CD14-positive monocyte (primary cell): Measurements from ENCODE around the gene C6orf163. TPM values are rescaled to one million over a fixed set of nuclear protein-coding genes. Genes with fewer than 3 reads are reported as not detected.

Experiments
- DNase-seq, 3 donors: peaks; one replicate each; pipeline ENCODE4 v3.0.0-alpha.2; 2011 to 2022
- H2AFZ ChIP-seq: 2 replicates; pipeline ENCODE4 v1.6.0; 2012; ENCODE audit warnings: mild to moderate bottlenecking, low read depth, low read length, inconsistent platforms; ENCODE audit not compliant: insufficient read depth, poor library complexity, severe bottlenecking
- H3K27ac ChIP-seq, 2 donors: 1 replicate in 1 of 2; 2 replicates in 1 of 2; pipeline ENCODE4 v1.5.1; 2012 to 2013; ENCODE audit warnings: low read length in 2 of 2, control low read depth in 1 of 2, inconsistent platforms in 1 of 2, low read depth in 1 of 2, mild to moderate bottlenecking in 1 of 2
- H3K27me3 ChIP-seq, 2 donors: one replicate each; pipeline versions ENCODE4 v1.6.0 to v1.6.1; 2011 to 2013; ENCODE audit warnings: low read length in 2 of 2; ENCODE audit not compliant: control insufficient read depth in 2 of 2, insufficient read depth in 2 of 2
- H3K36me3 ChIP-seq, 2 donors: replicated peaks in 1 of 2; 1 replicate in 1 of 2; 2 replicates in 1 of 2; pipeline versions ENCODE4 v1.5.1 to v1.6.1; 2012 to 2013; ENCODE audit warnings: low read length in 2 of 2, control low read depth in 1 of 2, inconsistent platforms in 1 of 2, mild to moderate bottlenecking in 1 of 2; ENCODE audit not compliant: insufficient read depth in 2 of 2, control insufficient read depth in 1 of 2
- H3K4me1 ChIP-seq, 2 donors: 1 replicate in 1 of 2; 2 replicates in 1 of 2; pipeline versions ENCODE4 v1.5.1 to v1.6.1; 2012 to 2013; ENCODE audit warnings: low read length in 2 of 2, control low read depth in 1 of 2, inconsistent platforms in 1 of 2, mild to moderate bottlenecking in 1 of 2, moderate library complexity in 1 of 2; ENCODE audit not compliant: insufficient read depth in 2 of 2, control insufficient read depth in 1 of 2
- H3K4me2 ChIP-seq: replicated peaks from 2 replicates; pipeline ENCODE3; 2012; ENCODE audit warnings: low read length, moderate library complexity, mild to moderate bottlenecking; ENCODE audit not compliant: poor library complexity, severe bottlenecking; ENCODE audit errors: extremely low read depth
- H3K4me3 ChIP-seq, 3 experiments: fragments of 200-600 bp in 1 of 3; sonication (generic) in 1 of 3; replicated peaks in 1 of 3; 1 replicate in 2 of 3; 2 replicates in 1 of 3; pipeline ENCODE4 v1.5.1; 2011 to 2013; ENCODE audit warnings: low read length in 3 of 3, mild to moderate bottlenecking in 3 of 3, control low read depth in 2 of 3, low read depth in 2 of 3, inconsistent platforms in 1 of 3, moderate library complexity in 1 of 3
- H3K79me2 ChIP-seq: 2 replicates; pipeline ENCODE4 v1.6.0; 2012; ENCODE audit warnings: mild to moderate bottlenecking, control low read depth, inconsistent platforms, low read length, moderate library complexity; ENCODE audit not compliant: insufficient read depth
- H3K9ac ChIP-seq: 2 replicates; pipeline ENCODE4 v1.6.0; 2017; ENCODE audit warnings: low read length, mild to moderate bottlenecking; ENCODE audit not compliant: insufficient read depth, poor library complexity, severe bottlenecking
- H3K9me3 ChIP-seq, 2 donors: replicated peaks in 1 of 2; 1 replicate in 1 of 2; 2 replicates in 1 of 2; pipeline versions ENCODE4 v1.5.1 to v1.6.1; 2012 to 2013; ENCODE audit warnings: low read length in 2 of 2, control low read depth in 1 of 2; ENCODE audit not compliant: control insufficient read depth in 1 of 2, insufficient read depth in 1 of 2
- H4K20me1 ChIP-seq: 2 replicates; pipeline ENCODE4 v1.6.0; 2012; ENCODE audit warnings: mild to moderate bottlenecking, low read length, control low read depth, moderate library complexity; ENCODE audit not compliant: insufficient read depth
- H3K27ac Mint-ChIP-seq, 7 donors: one replicate each; pipeline ENCODE4 v1.8.0; 2020; ENCODE audit warnings: mild to moderate bottlenecking in 7 of 7, mixed read lengths in 7 of 7, moderate library complexity in 6 of 7, inconsistent platforms in 2 of 7
- H3K27me3 Mint-ChIP-seq, 3 donors: one replicate each; pipeline ENCODE4 v1.8.0; 2021 to 2022; ENCODE audit warnings: low read depth in 3 of 3, mild to moderate bottlenecking in 3 of 3, mixed read lengths in 3 of 3, moderate library complexity in 3 of 3, inconsistent platforms in 1 of 3
- H3K36me3 Mint-ChIP-seq, 2 donors: one replicate each; pipeline ENCODE4 v1.8.0; 2020; ENCODE audit warnings: mixed read lengths in 2 of 2, inconsistent platforms in 1 of 2, mild to moderate bottlenecking in 1 of 2
- H3K4me1 Mint-ChIP-seq: one replicate; pipeline ENCODE4 v1.8.0; 2020; ENCODE audit warnings: mild to moderate bottlenecking, mixed read lengths
- H3K4me3 Mint-ChIP-seq, 2 donors: one replicate each; pipeline ENCODE4 v1.8.0; 2020; ENCODE audit warnings: mild to moderate bottlenecking in 2 of 2, mixed read lengths in 2 of 2, moderate library complexity in 1 of 2
- H3K9me3 Mint-ChIP-seq, 7 donors: one replicate each; pipeline ENCODE4 v1.8.0; 2020 to 2022; ENCODE audit warnings: mixed read lengths in 7 of 7, mild to moderate bottlenecking in 6 of 7, moderate library complexity in 6 of 7, inconsistent platforms in 2 of 7
- WGBS: methylation state at CpG from one replicate; pipeline ENCODE4 v1.1.5; 2013; ENCODE audit warnings: missing lambda C conversion rate; ENCODE audit not compliant: insufficient coverage; 5-methylcytosine and 5-hydroxymethylcytosine counted together
- intact Hi-C, 2 donors: fragments of 100-400 bp; cut with micrococcal nuclease; formaldehyde crosslinking; loops; one replicate each; pipeline versions ENCODE4 v1.15.0 to v1.15.1; 2023
- polyA plus RNA-seq, 3 donors: library from polyadenylated mRNA; depleted of rRNA in 1 of 3; unstranded in 2 of 3; stranded (reverse) in 1 of 3; fragments of 300-500 nt in 2 of 3; fragments of >200 nt in 1 of 3; fragmentation: Illumina TruSeq in 2 of 3; gene quantifications; 1 replicate in 2 of 3; 2 replicates in 1 of 3; pipeline ENCODE4 v1.2.3, GENCODE V29; 2012 to 2021
- TF ChIP-seq, protein P1 (sequence below): fragments of 200-600 bp; IDR thresholded peaks from one replicate; pipeline ENCODE4 v1.8.0; 2022; ENCODE audit warnings: antibody characterized with exemption, mild to moderate bottlenecking

Gene C6orf163
- polyA plus RNA-seq, 3 donors = 0.26 to 0.27 TPM; not detected in 1

DNA sequence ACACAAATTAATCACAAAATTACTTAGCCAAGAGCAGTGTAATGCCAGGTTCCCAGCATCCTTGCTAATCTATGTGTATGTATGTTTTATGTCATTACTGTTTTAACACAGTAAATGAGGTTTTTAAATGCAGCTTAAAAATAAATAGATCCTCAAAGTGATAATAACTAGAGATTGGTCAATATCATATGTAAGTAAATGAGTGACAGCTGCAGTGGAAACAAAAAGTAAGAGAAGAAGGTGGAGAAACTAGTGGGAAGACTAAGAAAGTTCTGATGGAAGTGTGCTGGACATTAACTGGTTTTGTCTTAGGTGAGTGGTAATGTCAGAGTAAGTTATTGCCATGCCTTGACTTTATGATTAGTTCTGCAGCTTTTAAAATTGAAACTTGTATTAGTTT, 13.7 kb upstream of the C6orf163 start:
- no peaks in the 10 kb centered on the region for H3K79me2 ChIP-seq
- no peak overlapping the region for H3K9ac ChIP-seq
- Mint-ChIP-seq H3K9me3 (peaks cover 3 to 10% (median 9%) of the 10 kb centered on the region in 7 donors), H3K36me3 (peaks cover 0 to 10% of the 10 kb centered on the region in 2 donors), H3K4me1 (peaks cover 10% of the 10 kb centered on the region), H3K27me3 (no peaks in the 10 kb centered on the region), H3K27ac (no peak overlapping the region), H3K4me3 (no peak overlapping the region)
- H4K20me1 ChIP-seq = no peaks in the 10 kb centered on the region
- H2AFZ ChIP-seq = no peak overlapping the region
- no peaks in the 10 kb centered on the region for H3K4me1 ChIP-seq
- TF ChIP-seq, protein P1, sequence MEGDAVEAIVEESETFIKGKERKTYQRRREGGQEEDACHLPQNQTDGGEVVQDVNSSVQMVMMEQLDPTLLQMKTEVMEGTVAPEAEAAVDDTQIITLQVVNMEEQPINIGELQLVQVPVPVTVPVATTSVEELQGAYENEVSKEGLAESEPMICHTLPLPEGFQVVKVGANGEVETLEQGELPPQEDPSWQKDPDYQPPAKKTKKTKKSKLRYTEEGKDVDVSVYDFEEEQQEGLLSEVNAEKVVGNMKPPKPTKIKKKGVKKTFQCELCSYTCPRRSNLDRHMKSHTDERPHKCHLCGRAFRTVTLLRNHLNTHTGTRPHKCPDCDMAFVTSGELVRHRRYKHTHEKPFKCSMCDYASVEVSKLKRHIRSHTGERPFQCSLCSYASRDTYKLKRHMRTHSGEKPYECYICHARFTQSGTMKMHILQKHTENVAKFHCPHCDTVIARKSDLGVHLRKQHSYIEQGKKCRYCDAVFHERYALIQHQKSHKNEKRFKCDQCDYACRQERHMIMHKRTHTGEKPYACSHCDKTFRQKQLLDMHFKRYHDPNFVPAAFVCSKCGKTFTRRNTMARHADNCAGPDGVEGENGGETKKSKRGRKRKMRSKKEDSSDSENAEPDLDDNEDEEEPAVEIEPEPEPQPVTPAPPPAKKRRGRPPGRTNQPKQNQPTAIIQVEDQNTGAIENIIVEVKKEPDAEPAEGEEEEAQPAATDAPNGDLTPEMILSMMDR = no peak
- H3K36me3 ChIP-seq = no peaks in the 10 kb centered on the region
- H3K9me3 ChIP-seq = no peaks in the 10 kb centered on the region
- DNase-seq = no peak
- intact Hi-C loops = no loop called here
- H3K4me2 ChIP-seq = no peak overlapping the region
- no peak overlapping the region for H3K4me3 ChIP-seq
- no peaks in the 10 kb centered on the region for H3K27me3 ChIP-seq
- H3K27ac ChIP-seq = no peak overlapping the region

DNA sequence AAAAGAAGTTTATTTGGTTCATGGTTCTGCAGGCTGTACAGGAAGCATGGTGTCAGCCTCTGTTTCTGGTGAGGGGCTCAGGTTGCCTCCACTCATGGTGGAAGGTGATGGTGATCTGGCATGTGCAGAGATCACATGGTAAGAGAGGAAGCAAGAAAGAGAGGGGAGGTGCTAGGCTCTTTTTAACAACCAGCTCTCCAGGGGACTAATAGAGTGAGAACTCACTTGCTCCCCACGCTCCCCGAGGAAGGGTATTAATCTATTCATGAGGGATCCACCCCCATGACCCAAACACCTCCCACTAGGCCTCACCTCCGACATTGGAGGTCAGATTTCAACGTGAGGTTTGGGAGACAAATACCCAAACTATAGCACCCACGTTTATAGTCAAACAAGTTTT, 11.6 kb upstream of the C6orf163 start:
- intact Hi-C loops = no loop called here
- Mint-ChIP-seq H3K9me3 (peaks cover 0 to 5% (median 4%) of the 10 kb centered on the region in 7 donors), H3K27me3 (no peaks in the 10 kb centered on the region), H3K36me3 (peaks cover under 1 to 6% of the 10 kb centered on the region in 2 donors), H3K4me1 (peaks cover 10% of the 10 kb centered on the region), H3K4me3 (no peak overlapping the region), H3K27ac (no peak overlapping the region)
- Histone ChIP-seq H3K9ac (no peak overlapping the region), H3K79me2 (no peaks in the 10 kb centered on the region), H4K20me1 (no peaks in the 10 kb centered on the region), H3K36me3 (no peaks in the 10 kb centered on the region), H3K27ac (no peak overlapping the region), H3K27me3 (no peaks in the 10 kb centered on the region), H3K4me3 (no peak overlapping the region), H3K4me2 (no peak overlapping the region), H3K9me3 (no peaks in the 10 kb centered on the region), H3K4me1 (no peaks in the 10 kb centered on the region), H2AFZ (no peak overlapping the region)
- TF ChIP-seq, protein P1 = no peak
- no peak for DNase-seq
- 95% methylated on average over 3 of the region's 5 CpGs for WGBS
